ENCODE measurements around the gene SLC8B1.

Gene SLC8B1

DNA sequence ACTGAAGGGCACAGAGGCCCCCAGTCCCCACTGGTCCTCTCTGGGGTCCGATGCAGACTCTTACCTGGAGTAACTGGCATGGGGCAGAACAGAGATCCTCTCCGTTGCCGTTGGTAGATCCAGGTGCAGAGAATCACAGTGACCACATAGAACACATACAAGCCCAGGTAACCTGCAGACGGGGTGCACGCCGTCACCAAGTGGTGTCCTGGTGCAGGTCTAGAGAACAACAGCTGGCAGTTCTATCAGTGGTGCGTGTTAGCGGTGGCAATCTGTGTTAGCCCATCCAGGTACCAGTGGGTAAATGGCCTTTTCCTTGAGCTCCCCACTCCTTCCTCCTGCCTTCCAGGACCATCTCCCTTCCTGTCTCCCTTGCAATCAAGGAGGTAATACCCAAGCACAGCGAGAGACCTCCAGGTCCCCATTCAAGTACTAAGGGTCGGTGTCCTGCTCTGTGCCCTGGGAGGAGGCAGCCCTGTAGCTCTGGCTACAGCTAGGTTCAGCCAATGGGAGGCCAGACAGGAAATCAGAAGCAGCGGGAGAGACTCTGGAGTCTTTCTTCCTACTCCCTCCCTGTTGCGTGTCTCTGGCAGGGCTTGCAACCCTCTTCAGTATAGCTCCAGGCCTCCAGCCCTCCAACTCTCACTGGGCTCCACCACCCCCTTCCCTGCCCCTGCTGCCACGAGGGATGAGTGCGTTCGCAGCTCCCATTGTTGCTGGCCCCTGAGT, 15.8 kb downstream of the SLC8B1 start:
- DNase-seq: no peak

DNA sequence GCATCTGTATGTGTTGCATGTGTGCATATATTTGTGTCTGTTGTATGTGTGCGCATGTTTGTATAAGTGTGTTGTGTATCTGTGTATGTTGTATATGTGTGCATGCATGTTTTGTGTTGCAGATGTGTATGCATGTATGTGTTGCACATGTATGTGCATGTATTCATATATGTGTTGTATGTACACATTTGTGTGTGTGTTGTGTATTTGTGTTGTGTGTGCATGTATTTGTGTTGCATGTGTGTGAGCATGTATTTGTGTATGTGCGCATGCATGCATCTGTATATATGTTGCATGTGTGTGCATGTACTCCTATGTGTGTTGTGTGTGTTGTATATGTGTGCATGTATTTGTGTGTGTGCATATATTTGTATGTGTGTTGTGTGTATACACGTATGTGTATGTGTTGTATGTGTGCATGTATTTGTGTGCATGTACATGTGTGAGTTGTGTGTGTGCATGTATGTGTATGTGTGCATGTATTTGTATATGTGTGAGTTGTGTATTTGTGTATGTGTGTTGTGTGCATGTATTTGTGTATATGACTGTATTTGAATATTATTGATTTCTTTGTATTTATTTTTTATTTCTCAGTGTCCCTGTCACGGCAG, 16.8 kb downstream of the SLC8B1 start:
- DNase-seq: no peak

DNA sequence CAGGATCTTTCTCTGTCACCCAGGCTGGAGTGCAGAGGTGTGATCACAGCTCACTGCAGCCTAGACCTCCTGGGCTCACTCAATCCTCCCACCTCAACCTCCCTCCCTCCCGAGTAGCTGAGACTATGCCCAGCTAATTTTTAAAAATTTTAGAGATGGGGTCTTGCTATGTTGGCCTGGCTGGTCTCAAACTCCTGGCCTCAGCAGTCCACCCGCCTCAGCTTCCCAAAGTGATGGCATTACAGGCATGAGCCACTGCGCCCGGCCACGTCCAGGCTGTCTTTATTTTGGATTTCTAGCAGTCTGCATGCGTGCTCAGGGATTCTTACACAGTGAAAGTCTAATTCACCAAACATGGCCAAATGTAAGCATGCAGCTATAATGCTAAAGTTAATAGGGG, 17.8 kb downstream of the SLC8B1 start:
- no peak for DNase-seq

DNA sequence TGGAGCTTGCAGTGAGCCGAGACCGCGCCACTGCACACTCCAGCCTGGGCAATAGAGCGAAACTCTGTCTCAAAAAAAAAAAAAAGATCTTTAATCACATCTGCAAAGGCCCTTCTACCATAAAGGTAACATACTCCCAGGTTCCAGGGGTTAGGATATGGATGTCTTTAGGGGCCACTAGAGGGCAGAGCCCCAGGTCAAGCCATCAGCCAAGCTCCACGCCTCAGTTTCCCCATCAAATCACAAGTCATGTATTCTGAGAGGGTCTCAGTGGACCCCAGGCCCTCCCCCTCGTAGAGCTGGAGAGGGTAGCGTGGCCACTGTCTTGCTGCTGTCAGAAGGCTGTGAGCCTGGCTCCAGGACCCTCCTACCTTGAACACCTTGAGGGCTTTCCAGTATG, 18.8 kb downstream of the SLC8B1 start:
- DNase-seq: no peak

DNA sequence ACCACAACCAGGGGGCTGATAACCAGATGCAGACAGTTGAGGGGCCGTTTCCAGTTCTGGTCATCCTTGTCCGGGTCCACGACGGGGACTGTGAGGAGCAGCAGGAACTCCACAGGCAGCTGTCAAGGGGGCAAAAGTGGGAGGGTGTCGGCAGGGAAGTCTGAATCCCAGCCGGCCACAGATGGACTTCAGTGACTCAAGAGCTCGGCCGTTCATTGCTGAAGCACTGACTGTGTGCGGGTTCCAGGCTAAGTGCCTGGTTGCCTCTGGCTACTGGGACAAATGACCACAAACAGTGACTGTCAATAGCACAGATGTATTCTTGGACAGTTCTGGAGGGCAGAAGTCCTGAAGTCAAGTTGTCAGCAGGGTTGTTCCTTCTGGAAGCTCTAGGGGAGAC, 19.6 kb downstream of the SLC8B1 start:
- DNase-seq: no peak

DNA sequence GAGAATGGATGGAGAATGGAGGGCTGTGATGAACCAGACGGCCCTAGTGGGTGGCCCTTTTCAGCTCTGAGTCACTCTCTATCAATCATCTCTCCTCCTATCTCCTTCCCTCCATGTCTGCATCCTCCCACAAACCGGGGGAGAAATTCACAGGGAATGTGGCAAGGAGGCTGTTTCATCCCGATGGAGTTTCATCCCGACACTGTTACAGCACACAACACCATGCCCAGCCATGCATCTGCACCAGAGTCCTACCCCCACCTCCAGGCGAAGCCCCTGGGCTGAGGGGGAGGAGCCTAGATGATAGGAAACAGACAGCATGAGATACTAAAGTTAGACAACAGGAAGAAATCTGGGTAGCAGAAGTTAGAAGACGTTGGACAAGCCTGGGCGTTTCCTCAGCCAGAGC, 20.8 kb downstream of the SLC8B1 start:
- no peak for DNase-seq

DNA sequence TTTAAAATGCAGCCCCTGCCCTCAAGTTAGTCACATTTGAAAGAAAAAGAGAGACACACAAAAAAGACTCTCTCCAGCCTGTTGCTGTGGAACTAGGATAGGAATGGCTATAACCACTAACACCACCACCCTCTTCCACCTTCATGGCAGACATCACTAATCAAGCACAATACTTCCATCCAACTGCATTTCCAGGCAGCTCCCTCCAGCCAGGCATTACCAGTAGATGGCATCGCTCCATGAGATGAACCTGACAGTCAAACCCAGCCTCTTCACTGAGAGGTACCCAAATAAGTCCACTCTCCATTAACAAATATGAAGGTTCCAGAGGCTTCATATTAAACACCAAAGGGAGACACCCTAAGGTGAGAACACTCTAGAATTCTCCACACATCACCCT, 24.4 kb downstream of the SLC8B1 start:
- DNase-seq: no peak

DNA sequence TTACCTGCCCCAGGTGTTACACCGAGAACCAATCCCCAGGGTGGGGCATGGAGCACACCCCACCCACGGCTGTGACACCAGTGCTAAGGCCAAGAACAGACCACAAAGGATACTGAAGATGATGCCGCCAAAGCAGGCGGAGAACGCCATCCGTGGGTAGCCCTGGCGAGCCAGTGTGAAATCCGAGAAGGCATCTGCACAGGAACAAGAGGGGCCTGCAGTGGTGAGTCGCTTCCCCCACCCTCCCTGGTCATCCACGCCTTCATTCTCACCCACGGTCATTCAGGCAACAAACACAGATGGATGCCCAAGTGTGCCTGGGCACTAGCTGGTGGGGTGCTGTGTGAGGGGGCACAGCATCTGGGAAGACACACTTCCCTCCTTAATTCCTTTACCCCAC, 28.5 kb downstream of the SLC8B1 start:
- no peak for DNase-seq

DNA sequence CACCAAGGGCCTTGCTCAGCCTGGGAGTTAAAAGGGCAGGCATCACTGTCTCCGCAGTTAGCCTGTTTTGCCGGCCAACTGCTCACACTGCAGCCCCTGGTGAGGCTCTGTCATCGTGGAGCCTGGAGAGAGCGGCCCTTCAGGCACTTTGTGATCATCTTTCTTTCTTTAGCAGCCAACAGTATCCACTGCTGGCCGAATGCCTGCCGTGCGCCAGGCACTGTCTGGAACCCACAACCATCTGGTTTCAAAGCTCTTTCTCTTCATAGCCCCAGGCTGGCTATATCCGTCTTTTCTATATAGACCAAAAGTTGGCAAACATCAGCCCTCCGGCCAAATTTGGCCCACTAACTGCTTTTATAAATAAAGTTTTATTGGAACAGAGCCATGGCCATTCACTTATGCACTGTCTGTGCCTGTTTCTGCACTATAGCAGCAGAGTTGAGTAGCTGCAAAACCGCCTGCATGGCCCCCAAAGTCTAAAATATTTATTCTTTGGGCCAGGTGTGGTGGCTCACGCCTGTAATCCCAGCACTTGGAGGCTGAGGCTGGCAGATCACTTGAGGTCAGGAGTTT, 29.5 kb downstream of the SLC8B1 start:
- no peak for DNase-seq

DNA sequence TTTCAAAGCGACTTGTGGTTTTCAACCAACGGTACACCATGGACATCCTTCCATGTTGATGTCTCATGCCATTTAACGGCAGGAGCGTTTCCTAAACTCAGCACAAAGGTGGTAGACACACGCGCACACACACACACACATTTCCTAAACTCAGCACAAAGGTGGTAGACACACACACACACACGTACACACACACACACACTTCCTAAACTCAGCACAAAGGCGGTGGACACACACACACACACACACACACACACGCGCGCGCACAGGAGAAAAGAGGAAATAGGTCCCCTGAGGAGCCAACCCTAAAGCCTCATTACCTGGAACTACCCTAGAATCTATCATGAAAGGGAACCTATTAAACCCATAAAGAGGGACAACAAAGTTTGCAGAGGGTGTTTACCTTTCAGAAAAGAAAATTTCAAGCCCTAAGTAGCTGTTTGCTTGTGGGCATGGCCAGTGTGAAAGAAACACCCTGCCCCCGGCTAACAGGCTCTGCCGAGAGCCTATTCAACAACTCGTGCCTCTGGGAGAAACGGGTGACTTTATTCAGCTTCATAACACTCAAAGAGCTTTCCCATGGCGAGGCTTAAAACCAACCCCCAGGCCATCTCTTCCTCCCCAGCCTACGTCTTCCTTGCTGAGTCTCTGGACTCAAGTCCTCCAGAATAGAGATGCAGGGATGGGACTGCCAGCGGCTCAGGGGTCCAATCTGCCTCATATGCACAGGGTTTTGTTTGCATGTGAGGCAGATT, 31.8 kb downstream of the SLC8B1 start:
- DNase-seq: no peak

DNA sequence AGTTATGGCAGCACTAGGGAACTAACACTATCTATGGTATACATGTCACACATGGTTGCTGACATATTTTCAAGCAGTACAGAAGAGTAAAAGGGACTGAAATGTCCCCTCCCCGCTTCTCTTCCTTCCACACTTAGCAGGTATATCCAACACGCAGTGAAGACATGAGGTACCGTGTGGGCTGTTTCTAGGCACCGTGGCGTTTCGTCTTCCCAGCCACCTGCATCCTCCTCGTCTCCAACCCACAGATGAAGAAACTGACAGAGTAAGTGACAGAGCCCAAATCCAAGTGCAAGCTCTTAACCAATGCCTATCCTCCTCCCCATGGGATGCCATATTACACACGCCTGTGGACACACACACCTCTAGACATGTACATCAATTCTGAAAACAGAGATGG, 32.4 kb downstream of the SLC8B1 start:
- DNase-seq: no peak

DNA sequence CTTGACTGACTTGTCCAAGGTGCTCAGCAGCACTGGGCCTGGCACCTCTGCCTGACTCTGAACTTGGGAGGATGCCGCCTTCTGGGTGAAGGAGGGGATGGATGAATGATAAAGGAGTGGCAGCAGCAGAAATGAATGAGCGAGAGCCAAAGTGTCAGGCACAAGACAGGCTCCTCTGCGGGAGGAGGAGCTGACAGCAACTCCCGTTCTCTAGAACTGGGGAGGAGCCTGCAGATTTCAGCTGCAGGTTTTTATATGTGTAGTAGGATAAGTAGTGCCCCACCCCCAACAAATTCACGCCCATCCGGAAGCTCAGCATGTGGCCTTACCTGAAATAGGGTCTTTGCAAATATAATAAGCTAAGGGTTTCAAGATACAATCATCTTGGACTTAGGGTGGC, 33.1 kb downstream of the SLC8B1 start:
- no peak for DNase-seq

DNA sequence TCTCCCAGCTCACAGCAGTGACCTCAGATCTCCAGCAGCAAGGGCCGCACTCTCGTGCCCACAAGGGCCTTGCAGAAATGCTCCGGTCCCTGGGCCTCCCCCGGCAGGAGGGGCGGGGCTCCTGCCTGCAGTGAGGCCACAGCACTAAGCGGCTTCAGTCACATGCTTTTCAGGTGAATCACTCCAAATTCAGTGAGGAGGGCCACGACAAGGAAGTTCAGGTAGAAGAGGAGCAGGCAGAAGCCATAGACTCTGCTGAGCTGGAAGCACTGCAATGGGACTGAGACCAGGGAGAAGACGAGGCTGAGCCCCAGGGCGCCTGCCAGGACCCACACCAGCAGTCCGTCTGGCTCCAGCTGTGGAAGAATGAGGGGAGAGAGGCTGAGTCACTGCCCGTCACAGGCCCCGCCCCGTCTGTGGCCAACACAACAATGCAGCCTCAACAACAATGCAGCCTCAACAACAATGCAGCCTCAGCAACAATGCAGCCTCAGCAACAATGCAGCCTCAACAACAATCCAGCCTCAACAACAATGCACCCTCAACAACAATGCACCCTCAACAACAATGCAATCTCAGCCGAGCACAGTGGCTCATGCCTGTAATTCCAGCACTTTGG, 35.2 kb downstream of the SLC8B1 start:
- DNase-seq: no peak

DNA sequence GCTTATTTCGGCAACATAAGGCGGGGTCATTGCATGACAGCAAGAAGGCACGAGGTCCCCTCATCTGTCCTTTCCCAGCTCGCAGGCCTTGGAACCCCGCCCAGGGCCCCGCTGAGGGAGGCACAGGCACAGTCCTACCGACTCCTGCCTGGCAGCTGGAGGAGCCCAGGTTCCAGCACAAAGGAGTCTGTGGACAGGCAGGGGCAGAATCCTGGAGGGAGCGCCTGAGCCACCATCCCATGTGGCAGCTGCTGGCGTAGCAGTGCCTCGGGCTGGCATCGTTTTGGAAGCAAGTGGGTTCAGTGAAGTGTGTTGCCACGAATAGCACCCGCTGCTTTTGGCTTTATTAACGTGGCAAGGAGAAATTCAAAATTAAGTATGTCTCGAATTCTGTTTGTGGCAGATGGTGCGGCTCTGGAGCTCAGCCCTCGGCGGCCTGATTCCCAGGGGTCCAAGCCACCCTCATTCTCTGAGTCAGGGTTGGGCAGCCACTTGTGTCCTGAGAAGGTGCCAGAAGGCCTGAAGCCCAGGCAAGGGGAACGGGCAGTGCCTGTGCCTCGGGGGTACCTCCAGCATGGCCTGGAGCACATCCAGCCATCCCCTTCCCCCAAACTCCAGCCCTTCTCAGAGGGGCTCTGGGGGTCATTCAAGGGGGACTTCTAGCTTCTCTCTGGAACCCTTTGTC, 35.9 kb downstream of the SLC8B1 start:
- DNase-seq: no peak

DNA sequence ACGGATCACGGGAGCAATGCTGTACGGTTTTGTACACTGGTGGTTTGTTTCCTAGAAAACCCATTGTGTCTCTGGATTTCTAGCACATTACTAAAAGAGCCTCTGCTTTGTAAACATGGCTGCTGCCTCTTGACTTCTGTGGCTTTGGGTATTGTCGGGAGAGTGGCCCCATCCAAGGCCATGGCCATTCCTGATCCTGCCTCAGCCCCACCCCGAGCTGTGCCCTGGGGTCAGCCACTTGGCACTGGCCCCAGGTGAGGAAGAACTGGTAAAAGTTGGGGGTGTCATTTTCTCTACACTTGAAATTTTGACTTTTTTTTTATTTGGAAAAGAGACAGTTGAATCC, 36.5 kb downstream of the SLC8B1 start:
- DNase-seq: no peak

DNA sequence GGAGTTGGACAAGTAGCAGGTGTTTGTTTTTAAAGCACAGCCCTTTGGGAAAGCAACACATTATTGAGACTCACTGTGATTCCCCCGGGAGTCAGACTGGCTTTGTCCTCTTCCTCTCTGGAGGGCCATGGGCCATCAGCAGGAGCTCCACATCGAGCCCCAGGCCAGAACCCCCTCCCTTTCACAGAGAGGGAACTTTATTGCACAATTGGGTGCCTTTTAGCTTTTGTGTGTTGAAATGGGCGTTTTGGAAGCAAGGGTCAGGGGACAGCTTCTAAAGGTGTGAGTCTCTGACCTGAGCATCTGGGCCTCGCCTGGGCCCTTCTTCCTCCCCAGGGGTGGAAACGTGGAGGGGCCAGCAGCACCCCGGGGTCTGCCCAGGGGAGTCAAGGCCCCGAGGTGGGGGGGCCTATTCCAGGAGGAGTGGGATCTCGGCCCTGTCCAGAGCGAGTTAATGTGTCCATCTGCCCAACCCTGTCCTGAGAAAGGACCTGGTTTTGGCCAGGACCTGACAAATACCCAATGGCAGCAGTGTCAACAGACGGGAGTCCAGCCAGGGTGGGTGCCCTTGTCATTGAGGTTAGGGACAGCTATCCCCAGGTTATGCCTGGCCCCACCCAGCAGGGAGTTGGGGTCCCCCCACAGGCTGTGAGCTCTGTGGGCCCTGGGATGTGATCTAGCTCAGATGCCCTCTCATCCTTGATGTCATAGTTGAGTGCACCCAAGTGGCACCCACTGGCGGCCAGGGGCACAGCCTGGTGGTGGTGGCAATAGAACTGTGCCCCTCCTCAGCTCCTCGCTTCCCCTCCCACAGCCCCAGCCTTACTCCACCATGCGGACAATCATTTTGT, 37.1 kb downstream of the SLC8B1 start:
- DNase-seq: no peak

DNA sequence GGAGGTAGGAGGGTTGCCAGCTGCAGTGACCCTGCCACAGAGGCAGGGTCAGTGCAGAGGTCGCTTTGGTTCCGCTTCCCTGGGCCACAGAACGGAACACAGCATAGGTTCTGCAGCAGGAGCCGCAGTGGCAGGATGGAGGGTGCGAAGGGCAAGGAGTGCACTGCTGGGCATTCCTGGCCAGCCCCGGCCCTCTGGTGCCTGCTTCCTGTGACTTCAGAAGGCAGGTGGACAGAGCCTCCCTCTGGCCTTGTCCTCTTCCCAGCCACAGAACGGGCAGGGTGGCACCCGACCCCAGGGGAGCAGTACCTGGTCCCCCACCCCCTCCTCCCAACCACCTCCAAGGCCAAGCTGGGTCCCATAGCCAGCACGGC, 37.7 kb downstream of the SLC8B1 start:
- no peak for DNase-seq

DNA sequence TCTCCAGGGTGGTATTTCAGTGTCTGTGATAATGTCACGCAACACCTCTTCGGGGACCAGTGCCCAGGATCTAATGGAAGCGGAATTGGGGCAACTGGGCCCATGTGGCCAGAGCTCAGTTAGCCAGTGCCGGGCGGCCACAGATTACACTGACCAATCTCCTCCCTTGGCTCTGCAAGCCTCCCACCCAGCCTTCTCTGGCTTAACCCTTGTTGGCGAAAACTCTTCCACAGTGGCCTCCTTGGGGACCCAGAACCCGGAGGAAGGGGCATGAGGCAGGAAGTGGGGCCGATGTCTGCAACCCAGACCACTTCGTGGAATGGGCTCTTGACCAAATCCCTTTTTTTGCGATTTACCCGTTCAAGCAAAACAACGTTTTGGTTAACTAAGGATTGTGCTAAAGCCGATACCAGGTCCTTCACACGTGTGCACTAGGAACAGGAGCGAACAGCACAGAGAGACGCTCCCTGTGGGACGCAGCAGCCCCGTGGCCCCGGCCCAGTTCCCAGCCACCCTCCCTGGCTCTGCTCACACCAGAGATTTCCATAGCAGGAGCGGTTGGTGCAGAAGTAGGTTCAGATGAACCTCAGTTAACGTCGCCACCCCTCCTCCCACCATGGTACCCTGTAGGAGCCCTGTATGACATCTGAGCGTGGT, 38.2 kb downstream of the SLC8B1 start:
- DNase-seq: no peak

DNA sequence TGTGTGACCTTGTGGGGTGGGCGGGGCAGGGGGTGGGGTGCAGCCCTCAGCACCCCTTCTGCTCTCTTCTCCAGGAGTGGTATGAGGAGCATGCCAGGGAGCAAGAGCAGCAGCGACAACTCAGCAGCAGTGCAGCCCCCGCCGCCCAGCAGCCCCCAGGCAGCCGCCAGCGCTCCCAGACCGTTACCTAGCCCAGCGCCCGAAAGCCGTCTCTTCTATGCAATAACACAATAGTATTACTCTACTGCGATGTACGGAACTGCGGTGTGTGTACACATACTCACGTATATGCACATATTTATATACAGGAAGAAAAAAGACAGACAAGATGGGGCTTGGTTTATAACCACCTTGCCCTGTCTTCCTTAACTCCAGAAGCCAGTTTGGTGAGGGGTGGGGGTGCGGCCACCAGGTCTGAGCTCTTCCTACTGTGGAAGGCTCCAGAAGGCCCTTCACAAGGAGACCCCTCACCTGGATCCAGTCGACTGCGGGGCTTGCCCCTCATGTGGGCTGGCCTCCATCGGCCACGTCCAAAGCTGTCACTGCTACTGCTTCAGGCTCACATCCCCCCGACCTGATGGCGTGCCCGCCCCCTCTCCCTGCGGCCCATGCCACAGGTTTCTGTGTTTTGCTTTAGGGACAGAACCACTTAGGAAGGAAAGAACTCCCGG, 38.9 kb downstream of the SLC8B1 start:
- no peak for DNase-seq

DNA sequence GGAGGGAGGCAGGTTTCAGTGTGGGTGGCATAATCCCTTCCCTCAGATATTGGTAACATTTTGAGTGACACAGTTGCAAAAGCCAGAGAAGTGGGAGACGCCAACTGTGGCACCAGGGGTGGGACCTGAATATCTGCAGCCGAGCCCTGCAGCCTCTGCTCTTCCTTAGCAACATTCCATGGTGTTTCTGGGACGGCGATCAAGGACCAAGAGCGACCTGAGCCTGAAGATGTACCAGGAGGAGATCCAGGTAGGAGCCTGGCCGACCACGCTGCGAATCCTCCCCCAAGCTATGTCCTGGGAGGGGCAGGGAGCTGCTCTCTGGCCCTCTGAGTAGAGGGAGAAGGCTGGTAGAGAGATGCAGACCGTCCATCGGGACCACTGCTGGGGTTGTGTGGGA, 41.8 kb downstream of the SLC8B1 start:
- no peak for DNase-seq

DNA sequence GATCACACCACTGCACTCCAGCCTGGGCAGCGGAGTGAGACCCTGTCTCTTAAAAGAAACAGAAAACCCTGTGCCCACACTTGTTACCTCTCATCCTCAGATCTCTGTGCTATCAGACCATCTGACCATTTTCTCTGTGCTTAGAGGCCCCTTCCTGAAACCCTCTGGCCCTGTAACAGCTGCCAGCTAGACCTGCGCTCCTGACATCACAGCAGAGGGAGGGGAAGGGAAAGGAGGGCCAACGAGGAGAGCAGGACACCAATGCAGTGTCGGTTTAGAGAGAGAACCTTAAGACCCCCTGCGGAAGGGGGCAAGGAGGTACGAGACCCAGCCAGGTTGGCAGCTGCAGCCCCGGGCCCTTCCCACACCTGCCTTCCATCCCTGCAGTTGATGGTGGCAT, 42.4 kb downstream of the SLC8B1 start:
- no peak for DNase-seq

Data from stimulated activated CD4-positive, alpha-beta T cell treated with anti-CD3 and anti-CD28 coated beads, Interleukin-12 subunit alpha, Interleukin-12 subunit beta, amount 100 ng/mL, for 4 hours (primary cell).